CD14-positive monocyte (primary cell): ENCODE measurements around the gene DEAF1. TPM values are rescaled to one million over a fixed set of nuclear protein-coding genes. Genes with fewer than 3 reads are reported as not detected.

ENCODE experiments used
- DNase-seq, 3 donors: peaks; one replicate each; pipeline ENCODE4 v3.0.0-alpha.2; 2011 to 2022
- H2AFZ ChIP-seq: 2 replicates; pipeline ENCODE4 v1.6.0; 2012; ENCODE audit warnings: mild to moderate bottlenecking, low read depth, low read length, inconsistent platforms; ENCODE audit not compliant: insufficient read depth, poor library complexity, severe bottlenecking
- H3K27ac ChIP-seq, 2 donors: 1 replicate in 1 of 2; 2 replicates in 1 of 2; pipeline ENCODE4 v1.5.1; 2012 to 2013; ENCODE audit warnings: low read length in 2 of 2, control low read depth in 1 of 2, inconsistent platforms in 1 of 2, low read depth in 1 of 2, mild to moderate bottlenecking in 1 of 2
- H3K27me3 ChIP-seq, 2 donors: one replicate each; pipeline versions ENCODE4 v1.6.0 to v1.6.1; 2011 to 2013; ENCODE audit warnings: low read length in 2 of 2; ENCODE audit not compliant: control insufficient read depth in 2 of 2, insufficient read depth in 2 of 2
- H3K36me3 ChIP-seq, 2 donors: replicated peaks in 1 of 2; 1 replicate in 1 of 2; 2 replicates in 1 of 2; pipeline versions ENCODE4 v1.5.1 to v1.6.1; 2012 to 2013; ENCODE audit warnings: low read length in 2 of 2, control low read depth in 1 of 2, inconsistent platforms in 1 of 2, mild to moderate bottlenecking in 1 of 2; ENCODE audit not compliant: insufficient read depth in 2 of 2, control insufficient read depth in 1 of 2
- H3K4me1 ChIP-seq, 2 donors: 1 replicate in 1 of 2; 2 replicates in 1 of 2; pipeline versions ENCODE4 v1.5.1 to v1.6.1; 2012 to 2013; ENCODE audit warnings: low read length in 2 of 2, control low read depth in 1 of 2, inconsistent platforms in 1 of 2, mild to moderate bottlenecking in 1 of 2, moderate library complexity in 1 of 2; ENCODE audit not compliant: insufficient read depth in 2 of 2, control insufficient read depth in 1 of 2
- H3K4me2 ChIP-seq: replicated peaks from 2 replicates; pipeline ENCODE3; 2012; ENCODE audit warnings: low read length, moderate library complexity, mild to moderate bottlenecking; ENCODE audit not compliant: poor library complexity, severe bottlenecking; ENCODE audit errors: extremely low read depth
- H3K4me3 ChIP-seq, 3 experiments: fragments of 200-600 bp in 1 of 3; sonication (generic) in 1 of 3; replicated peaks in 1 of 3; 1 replicate in 2 of 3; 2 replicates in 1 of 3; pipeline ENCODE4 v1.5.1; 2011 to 2013; ENCODE audit warnings: low read length in 3 of 3, mild to moderate bottlenecking in 3 of 3, control low read depth in 2 of 3, low read depth in 2 of 3, inconsistent platforms in 1 of 3, moderate library complexity in 1 of 3
- H3K79me2 ChIP-seq: 2 replicates; pipeline ENCODE4 v1.6.0; 2012; ENCODE audit warnings: mild to moderate bottlenecking, control low read depth, inconsistent platforms, low read length, moderate library complexity; ENCODE audit not compliant: insufficient read depth
- H3K9ac ChIP-seq: 2 replicates; pipeline ENCODE4 v1.6.0; 2017; ENCODE audit warnings: low read length, mild to moderate bottlenecking; ENCODE audit not compliant: insufficient read depth, poor library complexity, severe bottlenecking
- H3K9me3 ChIP-seq, 2 donors: replicated peaks in 1 of 2; 1 replicate in 1 of 2; 2 replicates in 1 of 2; pipeline versions ENCODE4 v1.5.1 to v1.6.1; 2012 to 2013; ENCODE audit warnings: low read length in 2 of 2, control low read depth in 1 of 2; ENCODE audit not compliant: control insufficient read depth in 1 of 2, insufficient read depth in 1 of 2
- H4K20me1 ChIP-seq: 2 replicates; pipeline ENCODE4 v1.6.0; 2012; ENCODE audit warnings: mild to moderate bottlenecking, low read length, control low read depth, moderate library complexity; ENCODE audit not compliant: insufficient read depth
- H3K27ac Mint-ChIP-seq, 7 donors: one replicate each; pipeline ENCODE4 v1.8.0; 2020; ENCODE audit warnings: mild to moderate bottlenecking in 7 of 7, mixed read lengths in 7 of 7, moderate library complexity in 6 of 7, inconsistent platforms in 2 of 7
- H3K27me3 Mint-ChIP-seq, 3 donors: one replicate each; pipeline ENCODE4 v1.8.0; 2021 to 2022; ENCODE audit warnings: low read depth in 3 of 3, mild to moderate bottlenecking in 3 of 3, mixed read lengths in 3 of 3, moderate library complexity in 3 of 3, inconsistent platforms in 1 of 3
- H3K36me3 Mint-ChIP-seq, 2 donors: one replicate each; pipeline ENCODE4 v1.8.0; 2020; ENCODE audit warnings: mixed read lengths in 2 of 2, inconsistent platforms in 1 of 2, mild to moderate bottlenecking in 1 of 2
- H3K4me1 Mint-ChIP-seq: one replicate; pipeline ENCODE4 v1.8.0; 2020; ENCODE audit warnings: mild to moderate bottlenecking, mixed read lengths
- H3K4me3 Mint-ChIP-seq, 2 donors: one replicate each; pipeline ENCODE4 v1.8.0; 2020; ENCODE audit warnings: mild to moderate bottlenecking in 2 of 2, mixed read lengths in 2 of 2, moderate library complexity in 1 of 2
- H3K9me3 Mint-ChIP-seq, 7 donors: one replicate each; pipeline ENCODE4 v1.8.0; 2020 to 2022; ENCODE audit warnings: mixed read lengths in 7 of 7, mild to moderate bottlenecking in 6 of 7, moderate library complexity in 6 of 7, inconsistent platforms in 2 of 7
- WGBS: methylation state at CpG from one replicate; pipeline ENCODE4 v1.1.5; 2013; ENCODE audit warnings: missing lambda C conversion rate; ENCODE audit not compliant: insufficient coverage; 5-methylcytosine and 5-hydroxymethylcytosine counted together
- intact Hi-C, 2 donors: fragments of 100-400 bp; cut with micrococcal nuclease; formaldehyde crosslinking; loops; one replicate each; pipeline versions ENCODE4 v1.15.0 to v1.15.1; 2023
- polyA plus RNA-seq, 3 donors: library from polyadenylated mRNA; depleted of rRNA in 1 of 3; unstranded in 2 of 3; stranded (reverse) in 1 of 3; fragments of 300-500 nt in 2 of 3; fragments of >200 nt in 1 of 3; fragmentation: Illumina TruSeq in 2 of 3; gene quantifications; 1 replicate in 2 of 3; 2 replicates in 1 of 3; pipeline ENCODE4 v1.2.3, GENCODE V29; 2012 to 2021
- TF ChIP-seq, protein P1 (sequence below): fragments of 200-600 bp; IDR thresholded peaks from one replicate; pipeline ENCODE4 v1.8.0; 2022; ENCODE audit warnings: antibody characterized with exemption, mild to moderate bottlenecking

The DEAF1 gene
- polyA plus RNA-seq, 3 donors: 18.0 to 22.3 (median 22.2) TPM

- H3K9me3 Mint-ChIP-seq: no peaks in the 10 kb centered on the region
- H3K36me3 Mint-ChIP-seq: peaks cover 42 to 63% of the 10 kb centered on the region in 2 donors
- peak overlapping the region; percentile 61 to 94 (median 86) for H3K27ac Mint-ChIP-seq
- H2AFZ ChIP-seq: no peak overlapping the region
- peaks cover 0 to 1% (median 0%) of the 10 kb centered on the region in 3 donors for H3K27me3 Mint-ChIP-seq
- H3K36me3 ChIP-seq: peaks cover 66 to 73% of the 10 kb centered on the region in 2 donors
- H3K27me3 ChIP-seq: no peaks in the 10 kb centered on the region
- no peak for DNase-seq
- no peak overlapping the region for H3K4me2 ChIP-seq
- H3K4me1 Mint-ChIP-seq: peaks cover 26% of the 10 kb centered on the region
- H3K27ac ChIP-seq: peak overlapping the region; percentile 41 to 64
- TF ChIP-seq, protein P1, sequence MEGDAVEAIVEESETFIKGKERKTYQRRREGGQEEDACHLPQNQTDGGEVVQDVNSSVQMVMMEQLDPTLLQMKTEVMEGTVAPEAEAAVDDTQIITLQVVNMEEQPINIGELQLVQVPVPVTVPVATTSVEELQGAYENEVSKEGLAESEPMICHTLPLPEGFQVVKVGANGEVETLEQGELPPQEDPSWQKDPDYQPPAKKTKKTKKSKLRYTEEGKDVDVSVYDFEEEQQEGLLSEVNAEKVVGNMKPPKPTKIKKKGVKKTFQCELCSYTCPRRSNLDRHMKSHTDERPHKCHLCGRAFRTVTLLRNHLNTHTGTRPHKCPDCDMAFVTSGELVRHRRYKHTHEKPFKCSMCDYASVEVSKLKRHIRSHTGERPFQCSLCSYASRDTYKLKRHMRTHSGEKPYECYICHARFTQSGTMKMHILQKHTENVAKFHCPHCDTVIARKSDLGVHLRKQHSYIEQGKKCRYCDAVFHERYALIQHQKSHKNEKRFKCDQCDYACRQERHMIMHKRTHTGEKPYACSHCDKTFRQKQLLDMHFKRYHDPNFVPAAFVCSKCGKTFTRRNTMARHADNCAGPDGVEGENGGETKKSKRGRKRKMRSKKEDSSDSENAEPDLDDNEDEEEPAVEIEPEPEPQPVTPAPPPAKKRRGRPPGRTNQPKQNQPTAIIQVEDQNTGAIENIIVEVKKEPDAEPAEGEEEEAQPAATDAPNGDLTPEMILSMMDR: peak; percentile 27
- no peak overlapping the region for H3K4me3 Mint-ChIP-seq
- H3K4me1 ChIP-seq: peaks cover 38% of the 10 kb centered on the region in 2 donors
- H4K20me1 ChIP-seq: peaks cover 55% of the 10 kb centered on the region
- 86% methylated on average over 15 of the region's 27 CpGs for WGBS
- no peak overlapping the region for H3K4me3 ChIP-seq
- intact Hi-C loops: loop anchor here (5.0 kb wide), 1 partner anchor 35 kb away; the partner anchor contains the start of gene PHRF1 (in 2 of the 2)
- no peak overlapping the region for H3K9ac ChIP-seq
- H3K79me2 ChIP-seq: peaks cover 25% of the 10 kb centered on the region
- no peaks in the 10 kb centered on the region for H3K9me3 ChIP-seq
Measured at GRCh38 chr11:612201-612960, 82.6 kb downstream of the DEAF1 start.

DNA sequence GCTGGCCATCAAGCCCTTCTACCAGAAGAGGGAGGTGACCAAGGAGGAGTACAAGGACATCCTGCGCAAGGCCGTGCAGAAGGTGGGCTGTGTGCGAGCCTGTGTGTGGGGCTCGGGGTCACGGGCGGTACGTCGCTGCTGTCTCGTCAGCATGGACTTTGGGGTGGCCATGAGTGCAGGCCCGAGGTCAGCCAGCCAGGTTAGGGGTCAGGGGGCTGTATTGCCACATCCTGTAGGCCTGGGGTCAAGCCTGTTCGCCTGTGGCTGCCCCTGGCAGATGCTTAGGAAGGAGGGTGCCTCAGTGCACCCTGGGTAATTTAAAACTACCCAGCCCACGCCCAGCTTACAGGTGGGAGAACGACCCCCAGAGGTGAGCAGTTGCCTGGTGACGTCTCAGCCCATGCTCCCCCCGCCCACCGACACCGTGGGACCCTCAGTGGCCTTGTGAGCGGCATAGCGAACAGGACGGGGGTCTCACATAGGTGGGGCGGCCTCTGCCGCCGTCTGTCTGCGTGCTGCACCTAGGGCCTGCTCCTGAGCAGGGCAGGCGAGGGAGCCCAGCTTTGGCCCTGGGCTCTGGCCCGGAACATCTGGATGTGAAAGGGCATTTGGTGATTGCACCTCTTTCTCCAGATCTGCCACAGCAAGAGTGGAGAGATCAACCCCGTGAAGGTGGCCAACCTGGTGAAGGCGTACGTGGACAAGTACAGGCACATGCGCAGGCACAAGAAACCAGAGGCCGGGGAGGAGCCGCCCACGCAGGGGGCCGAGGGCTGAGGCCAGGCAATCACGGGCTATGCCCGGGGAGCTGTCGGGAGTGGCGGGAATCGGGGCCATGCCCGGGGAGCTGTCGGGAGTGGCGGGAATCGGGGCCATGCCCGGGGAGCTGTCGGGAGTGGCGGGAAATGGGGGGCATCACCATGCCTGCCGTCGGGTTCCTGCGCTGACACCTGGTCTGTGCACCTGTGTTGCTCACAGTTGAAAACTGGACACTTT is 83.7 kb downstream of the DEAF1 start:
- H3K27ac Mint-ChIP-seq: peak overlapping the region in 6 of 7 donors; percentile 43 to 91 (median 60)
- Histone ChIP-seq H3K4me1 (peaks cover 27% of the 10 kb centered on the region in 2 donors), H3K9ac (no peak overlapping the region)

More for the DNA sequence above, 83.7 kb downstream of the DEAF1 start:
- no peak overlapping the region for H2AFZ ChIP-seq
- TF ChIP-seq, protein P1: no peak
- no peaks in the 10 kb centered on the region for H3K9me3 Mint-ChIP-seq
- H3K4me3 Mint-ChIP-seq: peak overlapping the region in 1 of 2 donors; percentile 12
- H3K27me3 ChIP-seq: no peaks in the 10 kb centered on the region
- WGBS: 92% methylated on average over 35 of the region's 49 CpGs
- intact Hi-C loops: loop anchor here (5.0 kb wide), 1 partner anchor 34 kb away; the partner anchor contains the start of gene PHRF1 (in 2 of the 2)
- H3K4me1 Mint-ChIP-seq: peaks cover 18% of the 10 kb centered on the region
- no peak overlapping the region for H3K4me2 ChIP-seq
- no peak overlapping the region for H3K27ac ChIP-seq
- peaks cover 59% of the 10 kb centered on the region for H4K20me1 ChIP-seq
- H3K9me3 ChIP-seq: no peaks in the 10 kb centered on the region
- H3K79me2 ChIP-seq: peaks cover 25% of the 10 kb centered on the region
- H3K27me3 Mint-ChIP-seq: peaks cover 0 to 1% (median 0%) of the 10 kb centered on the region in 3 donors
- H3K36me3 Mint-ChIP-seq: peaks cover 51 to 73% of the 10 kb centered on the region in 2 donors
- peak in 1 of 3 donors; percentile 9 for DNase-seq
- H3K4me3 ChIP-seq: no peak overlapping the region
- peaks cover 75 to 83% of the 10 kb centered on the region in 2 donors for H3K36me3 ChIP-seq
